NT2/D1 (cell line): ENCODE data around the gene TIMM21.

Experiments used
- DNase-seq: peaks from one replicate; pipeline ENCODE4 v3.0.0-alpha.2; 2011; ENCODE audit warnings: low read depth, low spot score
- H3K27me3 ChIP-seq: 2 replicates; pipeline ENCODE4 v1.6.0; 2011; ENCODE audit warnings: mild to moderate bottlenecking; ENCODE audit not compliant: insufficient read length, insufficient read depth
- H3K36me3 ChIP-seq: 2 replicates; pipeline ENCODE4 v1.6.1; 2011; ENCODE audit warnings: mild to moderate bottlenecking, low read length, mixed read lengths; ENCODE audit not compliant: insufficient read depth, insufficient read length
- H3K4me1 ChIP-seq: 2 replicates; pipeline ENCODE4 v1.5.1; 2011; ENCODE audit not compliant: insufficient read depth, insufficient read length
- H3K4me3 ChIP-seq: 2 replicates; pipeline ENCODE4 v1.5.1; 2011; ENCODE audit warnings: low read depth; ENCODE audit not compliant: insufficient read length
- H3K9ac ChIP-seq: 2 replicates; pipeline ENCODE4 v1.6.0; 2011; ENCODE audit warnings: low read depth; ENCODE audit not compliant: insufficient read length
- H3K9me3 ChIP-seq: 2 replicates; pipeline ENCODE4 v1.5.1; 2011; ENCODE audit warnings: mild to moderate bottlenecking, low read length; ENCODE audit not compliant: insufficient read depth
- SUZ12 ChIP-seq: IDR thresholded peaks from 2 replicates; pipeline ENCODE4 v1.6.1; 2011; ENCODE audit not compliant: insufficient read length, insufficient read depth; ENCODE audit errors: extremely low read depth
- YY1 ChIP-seq: IDR thresholded peaks from 2 replicates; pipeline ENCODE4 v1.6.1; 2011; ENCODE audit not compliant: insufficient read length, insufficient read depth
- ZNF274 ChIP-seq: IDR thresholded peaks from 2 replicates; pipeline ENCODE4 v1.6.1; 2011; ENCODE audit warnings: mild to moderate bottlenecking, low read depth, low read length

The TIMM21 gene

GRCh38 chr18:74146756-74147155 lies 1.6 kb upstream of the TIMM21 start:
- no peak for DNase-seq
- Histone ChIP-seq H3K9me3 (no peaks in the 10 kb centered on the region), H3K36me3 (peaks cover 22% of the 10 kb centered on the region), H3K4me1 (no peaks in the 10 kb centered on the region), H3K9ac (no peak overlapping the region), H3K27me3 (no peaks in the 10 kb centered on the region), H3K4me3 (no peak overlapping the region)
- TF ChIP-seq YY1 (no peak), ZNF274 (no peak), SUZ12 (no peak)

- H3K27me3 ChIP-seq, result no peaks in the 10 kb centered on the region
These were observed 888 bp upstream of the TIMM21 start for GRCh38 chr18:74147491-74147778.

GRCh38 chr18:74148543-74149070 lies 284 bp downstream of the TIMM21 start:
- TF ChIP-seq ZNF274 (no peak), SUZ12 (no peak), YY1 (no peak)
- DNase-seq, result no peak
- Histone ChIP-seq H3K36me3 (peaks cover 37% of the 10 kb centered on the region), H3K9ac (peak overlapping the region; percentile 82), H3K4me1 (no peaks in the 10 kb centered on the region), H3K27me3 (no peaks in the 10 kb centered on the region), H3K9me3 (no peaks in the 10 kb centered on the region), H3K4me3 (peak overlapping the region; percentile 76)

More at GRCh38 chr18:74147491-74147778, 888 bp upstream of the TIMM21 start:
- peak overlapping the region; percentile 39 for H3K9ac ChIP-seq
- no peak for DNase-seq
- H3K36me3 ChIP-seq, result peaks cover 28% of the 10 kb centered on the region
- TF ChIP-seq SUZ12 (no peak), ZNF274 (no peak), YY1 (no peak)
- no peaks in the 10 kb centered on the region for H3K9me3 ChIP-seq
- peak overlapping the region; percentile 48 for H3K4me3 ChIP-seq
- H3K4me1 ChIP-seq, result no peaks in the 10 kb centered on the region

GRCh38 chr18:74149878-74150277 lies 1.6 kb downstream of the TIMM21 start:
- TF ChIP-seq SUZ12 (no peak), YY1 (no peak), ZNF274 (no peak)
- no peak overlapping the region for H3K4me3 ChIP-seq
- H3K36me3 ChIP-seq, result peaks cover 43% of the 10 kb centered on the region
- H3K27me3 ChIP-seq, result no peaks in the 10 kb centered on the region
- H3K4me1 ChIP-seq, result no peaks in the 10 kb centered on the region
- no peak overlapping the region for H3K9ac ChIP-seq
- H3K9me3 ChIP-seq, result no peaks in the 10 kb centered on the region
- no peak for DNase-seq

- H3K4me3 ChIP-seq, result no peak overlapping the region
- no peaks in the 10 kb centered on the region for H3K27me3 ChIP-seq
- H3K4me1 ChIP-seq, result no peaks in the 10 kb centered on the region
- H3K36me3 ChIP-seq, result peaks cover 65% of the 10 kb centered on the region
- H3K9me3 ChIP-seq, result no peaks in the 10 kb centered on the region
- TF ChIP-seq YY1 (no peak), ZNF274 (no peak), SUZ12 (no peak)
- no peak for DNase-seq
- no peak overlapping the region for H3K9ac ChIP-seq
These were observed 3.9 kb downstream of the TIMM21 start for GRCh38 chr18:74152270-74152669.

- H3K27me3 ChIP-seq, result no peaks in the 10 kb centered on the region
- no peak overlapping the region for H3K9ac ChIP-seq
- no peak for DNase-seq
- peaks cover 68% of the 10 kb centered on the region for H3K36me3 ChIP-seq
- no peak overlapping the region for H3K4me3 ChIP-seq
- no peaks in the 10 kb centered on the region for H3K9me3 ChIP-seq
- no peak for TF ChIP-seq SUZ12
- no peak for TF ChIP-seq YY1
- TF ChIP-seq ZNF274, result no peak
- no peaks in the 10 kb centered on the region for H3K4me1 ChIP-seq
These were observed 4.5 kb downstream of the TIMM21 start for GRCh38 chr18:74152857-74153256.

GRCh38 chr18:74153377-74153776 lies 5.1 kb downstream of the TIMM21 start:
- Histone ChIP-seq H3K27me3 (no peaks in the 10 kb centered on the region), H3K9ac (no peak overlapping the region), H3K4me3 (no peak overlapping the region), H3K4me1 (no peaks in the 10 kb centered on the region), H3K36me3 (peaks cover 73% of the 10 kb centered on the region), H3K9me3 (no peaks in the 10 kb centered on the region)
- DNase-seq, result no peak
- no peak for TF ChIP-seq ZNF274
- TF ChIP-seq YY1, result no peak
- no peak for TF ChIP-seq SUZ12

GRCh38 chr18:74153793-74154192 lies 5.5 kb downstream of the TIMM21 start:
- no peak overlapping the region for H3K9ac ChIP-seq
- no peak overlapping the region for H3K4me3 ChIP-seq
- H3K4me1 ChIP-seq, result no peaks in the 10 kb centered on the region
- no peaks in the 10 kb centered on the region for H3K9me3 ChIP-seq
- H3K27me3 ChIP-seq, result no peaks in the 10 kb centered on the region
- no peak for DNase-seq
- TF ChIP-seq YY1 (no peak), ZNF274 (no peak), SUZ12 (no peak)
- H3K36me3 ChIP-seq, result peaks cover 77% of the 10 kb centered on the region
